ENCODE results near the gene DOCK10. TPM values are rescaled to one million over a fixed set of nuclear protein-coding genes. Genes with fewer than 3 reads are reported as not detected.
A peak's percentile ranks its signal among the peaks of the same experiment; 100 is the strongest.
"Not testable (repeated sequence)": the region's sequence is repeated elsewhere in the genome, so short reads cannot be mapped to it uniquely, and the experiment has no call there.

Gene DOCK10
- total and polyA plus RNA-seq, 3 donors from 2014 or later: 2.9 to 20.2 (median 11.4) TPM

DNA sequence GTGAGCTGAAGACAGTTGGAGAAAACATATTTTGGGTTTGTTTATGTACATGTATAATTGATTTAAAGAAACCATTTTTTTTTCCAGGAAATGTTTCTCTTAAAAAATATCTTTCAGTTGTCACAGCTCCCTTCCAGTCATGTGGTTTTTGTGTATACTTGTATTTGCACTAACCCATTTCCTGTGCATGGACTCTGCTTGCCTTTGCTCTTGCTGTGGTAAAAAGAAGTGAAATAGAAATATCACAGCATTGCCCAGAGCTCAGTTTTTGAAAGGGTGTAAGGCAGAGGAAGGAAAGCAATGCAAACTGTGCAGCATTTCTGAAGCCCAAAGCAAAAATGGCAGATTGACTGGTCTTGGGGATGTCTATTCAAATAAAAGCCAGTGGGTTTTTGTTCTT lies 10.4 kb upstream of the DOCK10 start:
- no peaks in the 10 kb centered on the region for H3K9me3 ChIP-seq
- H3K4me1 ChIP-seq: no peaks in the 10 kb centered on the region
- TF ChIP-seq, protein P1, sequence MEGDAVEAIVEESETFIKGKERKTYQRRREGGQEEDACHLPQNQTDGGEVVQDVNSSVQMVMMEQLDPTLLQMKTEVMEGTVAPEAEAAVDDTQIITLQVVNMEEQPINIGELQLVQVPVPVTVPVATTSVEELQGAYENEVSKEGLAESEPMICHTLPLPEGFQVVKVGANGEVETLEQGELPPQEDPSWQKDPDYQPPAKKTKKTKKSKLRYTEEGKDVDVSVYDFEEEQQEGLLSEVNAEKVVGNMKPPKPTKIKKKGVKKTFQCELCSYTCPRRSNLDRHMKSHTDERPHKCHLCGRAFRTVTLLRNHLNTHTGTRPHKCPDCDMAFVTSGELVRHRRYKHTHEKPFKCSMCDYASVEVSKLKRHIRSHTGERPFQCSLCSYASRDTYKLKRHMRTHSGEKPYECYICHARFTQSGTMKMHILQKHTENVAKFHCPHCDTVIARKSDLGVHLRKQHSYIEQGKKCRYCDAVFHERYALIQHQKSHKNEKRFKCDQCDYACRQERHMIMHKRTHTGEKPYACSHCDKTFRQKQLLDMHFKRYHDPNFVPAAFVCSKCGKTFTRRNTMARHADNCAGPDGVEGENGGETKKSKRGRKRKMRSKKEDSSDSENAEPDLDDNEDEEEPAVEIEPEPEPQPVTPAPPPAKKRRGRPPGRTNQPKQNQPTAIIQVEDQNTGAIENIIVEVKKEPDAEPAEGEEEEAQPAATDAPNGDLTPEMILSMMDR (IDR thresholded peaks at IDR 0.05): no peak
- TF ChIP-seq POLR2A (IDR thresholded peaks at IDR 0.05): no peak
- H3K36me3 ChIP-seq (ENCODE audit: low read depth, missing control alignments): no peaks in the 10 kb centered on the region
- no peak for DNase-seq
- H3K27ac ChIP-seq: no peak overlapping the region
- intact Hi-C loops (cut with DNase I; ENCODE audit: low total_unique reads): no loop called here
- H3K27me3 ChIP-seq: no peaks in the 10 kb centered on the region
- no peak overlapping the region for H3K4me3 ChIP-seq

DNA sequence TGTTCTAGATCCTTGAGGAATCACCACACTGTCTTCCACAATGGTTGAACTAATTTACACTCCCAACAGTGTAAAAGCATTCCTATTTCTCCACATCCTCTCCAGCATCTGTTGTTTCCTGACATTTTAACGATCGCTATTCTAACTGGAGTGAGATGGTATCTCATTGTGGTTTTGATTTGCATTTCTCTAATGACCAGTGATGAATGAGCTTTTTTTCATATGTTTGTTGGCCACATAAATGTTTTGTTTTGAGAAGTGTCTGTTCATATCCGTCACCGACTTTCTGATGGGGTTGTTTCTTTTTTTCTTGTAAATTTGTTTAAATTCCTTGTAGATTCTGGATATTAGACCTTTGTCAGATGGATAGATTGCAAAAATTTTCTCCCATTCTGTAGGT lies 5.2 kb upstream of the DOCK10 start:
- H3K27ac ChIP-seq: not testable (repeated sequence)

DNA sequence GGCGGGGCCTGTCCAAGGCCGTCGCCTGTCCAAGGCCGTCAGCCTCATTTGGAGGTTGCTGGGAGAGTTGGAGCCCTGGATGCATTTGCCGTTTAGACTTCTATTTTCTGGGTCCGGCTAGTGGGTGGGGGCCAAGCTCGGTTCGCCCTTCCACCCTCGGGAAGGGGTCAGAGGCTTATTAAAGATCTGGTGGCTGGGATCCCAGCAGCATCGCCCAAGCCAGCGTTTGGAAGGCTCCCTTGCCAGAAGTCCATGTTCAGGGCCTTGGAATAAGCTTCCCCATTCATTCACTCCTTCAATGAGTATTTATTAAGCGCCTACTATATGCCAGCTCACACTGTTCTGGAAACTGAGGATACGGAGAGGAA lies 516 bp upstream of the DOCK10 start:
- no peak for DNase-seq
- TF ChIP-seq POLR2A (IDR thresholded peaks at IDR 0.05): no peak
- TF ChIP-seq, protein P1 (IDR thresholded peaks at IDR 0.05): no peak
- H3K27me3 ChIP-seq: no peaks in the 10 kb centered on the region
- peaks cover 5% of the 10 kb centered on the region for H3K4me1 ChIP-seq
- no peaks in the 10 kb centered on the region for H3K9me3 ChIP-seq
- no peaks in the 10 kb centered on the region for H3K36me3 ChIP-seq (ENCODE audit: low read depth, missing control alignments)
- WGBS, 2 donors: 7 to 14% methylated on average over 7 to 13 of the region's 13 CpGs
- H3K4me3 ChIP-seq: peak overlapping the region; percentile 47 to 66
- intact Hi-C loops (cut with DNase I; ENCODE audit: low total_unique reads): no loop called here
- H3K27ac ChIP-seq: no peak overlapping the region

More for the DNA sequence above, 5.2 kb upstream of the DOCK10 start:
- DNase-seq; H3K27me3 ChIP-seq; H3K9me3 ChIP-seq; H3K4me3 ChIP-seq; intact Hi-C loops (cut with DNase I; ENCODE audit: low total_unique reads); H3K4me1 ChIP-seq; H3K36me3 ChIP-seq (ENCODE audit: low read depth, missing control alignments): not testable (repeated sequence)
- 94% methylated on average over 4 of the region's 4 CpGs for WGBS, 2 donors

DNA sequence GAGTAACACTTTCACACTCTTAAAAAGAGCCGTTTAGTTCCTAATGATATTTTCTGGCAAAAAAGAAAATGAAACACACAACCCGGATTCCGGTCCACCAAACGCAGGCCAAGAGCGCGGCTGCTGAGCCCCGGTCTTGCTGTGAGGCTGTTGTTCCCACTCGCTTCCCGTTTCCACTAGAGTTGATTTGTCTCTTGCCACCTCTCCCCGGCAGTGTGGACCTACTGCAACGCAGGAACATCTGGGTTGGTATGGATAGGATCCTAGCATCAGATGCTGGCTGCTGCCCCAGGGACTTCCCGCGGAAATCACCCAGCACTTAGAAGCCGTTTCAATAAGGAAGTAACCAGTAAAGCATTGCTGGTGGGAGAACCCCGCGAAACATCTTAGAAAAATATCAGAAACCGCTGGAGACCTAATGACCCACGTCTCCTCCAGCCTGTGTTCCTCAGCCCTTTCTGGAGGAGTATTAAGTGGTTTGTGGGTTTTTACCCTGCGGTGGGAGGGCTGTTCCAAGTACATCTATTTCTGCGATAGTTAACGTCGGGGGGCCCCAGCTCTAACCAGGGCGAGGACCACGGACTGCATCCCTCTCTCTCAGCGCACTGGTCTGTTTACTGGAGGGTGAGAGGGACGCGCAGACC lies 939 bp downstream of the DOCK10 start:
- peak; percentile 36 for DNase-seq
- no peak for TF ChIP-seq POLR2A (IDR thresholded peaks at IDR 0.05)
- TF ChIP-seq, protein P1 (IDR thresholded peaks at IDR 0.05): no peak
- H3K27me3 ChIP-seq: no peaks in the 10 kb centered on the region
- H3K4me3 ChIP-seq: peak overlapping the region; percentile 47 to 66
- H3K27ac ChIP-seq: no peak overlapping the region
- intact Hi-C loops (cut with DNase I; ENCODE audit: low total_unique reads): no loop called here
- H3K36me3 ChIP-seq (ENCODE audit: low read depth, missing control alignments): no peaks in the 10 kb centered on the region
- whole genome bisulfite sequencing, 2 donors: 0 to 2% methylated on average over 27 of the region's 27 CpGs
- peaks cover 5% of the 10 kb centered on the region for H3K4me1 ChIP-seq
- H3K9me3 ChIP-seq: no peaks in the 10 kb centered on the region

DNA sequence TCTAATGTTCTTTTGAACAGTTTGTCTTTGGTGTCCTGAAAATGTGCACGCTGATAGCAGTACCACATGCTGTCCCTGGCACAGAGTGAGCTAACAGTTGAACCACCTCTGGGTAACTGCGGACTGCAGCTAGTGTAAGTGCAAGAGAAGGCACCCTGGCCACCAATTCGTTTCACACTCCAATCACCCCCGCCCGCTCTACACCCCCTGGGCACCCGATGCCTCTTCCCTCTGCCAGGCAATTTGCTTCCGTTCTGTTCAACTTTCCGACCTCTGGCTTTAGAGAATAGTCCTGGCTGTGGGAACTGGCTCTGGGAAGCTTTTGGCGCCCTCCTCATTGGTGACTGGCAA lies 1.4 kb downstream of the DOCK10 start:
- Histone ChIP-seq H3K4me3 (peak overlapping the region; percentile 47 to 66), H3K36me3 (ENCODE audit: low read depth, missing control alignments) (no peaks in the 10 kb centered on the region), H3K27ac (no peak overlapping the region), H3K9me3 (no peaks in the 10 kb centered on the region), H3K4me1 (peaks cover 5% of the 10 kb centered on the region), H3K27me3 (no peaks in the 10 kb centered on the region)
- intact Hi-C loops (cut with DNase I; ENCODE audit: low total_unique reads): no loop called here
- peak; percentile 30 for DNase-seq
- TF ChIP-seq POLR2A (IDR thresholded peaks at IDR 0.05): no peak
- TF ChIP-seq, protein P1 (IDR thresholded peaks at IDR 0.05): no peak
- 4 to 6% methylated on average over 8 to 9 of the region's 9 CpGs for WGBS, 2 donors

All from testis (tissue), 3 donors.